Kasumi-1 (cell line): Measurements from ENCODE around the gene ZNF365.

ENCODE experiments used
- DNase-seq, 2 experiments: peaks; one replicate each; lab custom pipeline; 2025; lab: John Stamatoyannopoulos, UW

Gene ZNF365

DNA sequence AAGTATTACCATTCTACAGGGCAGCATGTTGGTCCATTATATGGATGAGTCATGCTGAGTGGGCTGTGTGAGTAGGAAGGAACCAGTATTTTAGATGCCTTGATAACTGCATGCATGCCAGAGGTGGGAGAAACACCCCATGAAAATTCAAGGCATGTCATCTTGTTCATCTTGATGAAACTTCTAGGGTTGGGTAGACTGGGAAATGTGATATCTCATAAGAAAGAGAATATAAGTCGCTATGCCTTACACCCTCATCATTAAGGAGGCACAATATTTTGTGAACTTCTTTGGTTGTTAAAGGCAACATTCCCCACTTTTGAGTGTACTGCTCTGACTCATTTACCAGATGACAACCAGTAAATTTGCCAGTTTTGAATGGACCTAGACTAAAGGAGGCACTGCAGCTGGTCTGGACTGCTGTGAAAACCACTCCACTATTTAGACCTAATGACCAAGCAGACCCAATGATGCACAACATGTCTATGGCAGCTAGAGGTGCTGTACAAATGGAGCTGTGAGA, 48.0 kb downstream of the ZNF365 start:
- no peak for DNase-seq

DNA sequence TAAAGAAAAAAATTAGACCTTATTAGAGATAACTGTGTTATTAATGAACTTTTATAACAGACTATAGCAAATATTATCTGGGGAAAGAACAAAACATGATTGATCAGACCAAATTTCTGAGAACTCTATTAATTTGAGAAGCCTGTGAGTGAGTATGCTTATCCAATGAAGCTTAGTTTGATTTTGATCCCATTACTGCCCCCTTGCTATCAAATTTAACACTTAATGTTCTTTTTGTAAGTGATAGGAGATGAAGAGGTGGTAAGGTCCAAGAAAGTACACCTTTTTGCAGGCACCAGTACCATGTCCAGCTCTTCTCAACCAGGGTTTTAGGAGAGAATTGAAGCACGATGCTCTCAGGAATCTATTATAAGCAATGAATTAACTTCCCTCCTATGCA, 49.9 kb downstream of the ZNF365 start:
- DNase-seq, result peak; percentile 33 to 55

DNA sequence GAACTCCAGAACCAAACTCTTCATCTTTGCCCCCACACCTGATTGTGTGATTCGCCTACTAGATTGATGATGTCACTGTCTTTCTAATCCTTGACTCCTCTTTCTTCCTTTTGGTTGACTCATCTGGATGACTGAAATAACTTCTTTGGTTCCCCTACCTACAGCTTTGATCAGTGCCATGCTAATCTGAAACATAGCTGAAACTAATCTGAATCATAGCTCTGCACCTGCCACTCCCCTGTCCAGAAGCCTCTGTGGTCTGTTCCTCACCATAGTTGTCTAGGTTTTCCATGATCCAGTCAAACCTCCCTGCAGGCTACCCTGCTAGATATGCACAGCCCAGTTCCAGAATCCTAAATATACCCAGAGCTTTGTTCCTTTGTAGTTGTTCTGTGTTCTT, 51.9 kb downstream of the ZNF365 start:
- no peak for DNase-seq

DNA sequence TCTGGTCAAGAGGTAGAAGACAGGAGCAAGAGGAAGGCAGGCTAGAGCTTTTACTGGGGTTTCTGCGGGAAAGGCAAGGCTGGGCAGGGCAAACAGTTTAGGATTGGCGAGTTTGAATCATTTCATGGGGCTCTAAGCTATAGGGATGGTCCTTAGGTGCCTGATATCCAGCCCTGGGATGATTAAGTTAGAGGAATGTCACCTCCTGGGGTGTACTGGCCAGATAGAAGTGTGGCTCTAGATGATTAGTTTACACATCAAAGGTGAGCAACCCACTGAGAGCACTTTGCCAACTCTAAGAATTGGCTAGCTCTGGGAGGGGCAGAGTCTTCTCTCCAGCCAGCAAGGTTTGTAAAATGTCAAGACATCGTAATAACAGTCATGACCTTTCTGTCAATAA, 52.4 kb downstream of the ZNF365 start:
- no peak for DNase-seq

DNA sequence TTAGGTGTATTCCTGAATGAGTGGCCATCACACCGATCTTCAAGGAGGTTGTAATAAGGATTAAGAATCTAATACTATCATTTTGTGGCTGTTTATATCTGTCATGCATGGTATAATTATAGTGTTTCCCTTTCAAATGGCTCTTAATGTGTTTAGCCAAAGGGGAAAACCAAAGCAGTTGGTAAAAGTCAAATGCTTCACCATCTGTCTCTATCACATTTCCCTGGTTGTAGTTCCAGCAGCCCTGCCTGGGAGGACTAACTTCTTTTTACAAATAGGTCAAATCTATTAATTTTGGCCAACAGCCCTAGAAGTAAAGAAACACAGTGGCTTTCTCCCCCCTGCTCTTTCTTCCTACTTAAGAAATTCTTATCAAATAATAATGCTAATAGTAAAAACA, 56.7 kb downstream of the ZNF365 start:
- DNase-seq, result no peak

DNA sequence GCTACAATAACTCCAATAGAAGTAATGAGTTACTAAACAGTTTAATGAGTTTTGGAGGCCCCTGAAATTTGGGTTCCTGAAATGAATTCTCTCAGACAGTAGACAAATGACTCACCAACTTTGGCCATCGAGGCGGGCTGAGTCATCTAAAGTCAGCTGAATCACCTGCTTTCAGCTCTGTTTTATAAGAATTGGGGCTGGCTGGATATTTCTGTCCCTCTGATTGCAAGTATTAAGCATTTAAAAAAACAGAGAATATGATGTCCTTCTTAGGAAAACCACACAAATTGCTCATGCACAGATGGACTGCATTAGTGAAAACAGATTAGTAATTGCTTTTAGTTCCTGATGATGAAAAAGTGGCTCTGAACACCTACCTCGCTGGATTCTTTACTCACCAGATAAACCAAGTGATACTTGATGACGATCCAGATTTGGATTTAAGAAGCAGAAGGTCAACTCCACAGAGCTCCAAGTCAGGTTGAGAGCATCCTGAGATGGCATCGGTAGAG, 59.1 kb downstream of the ZNF365 start:
- peak; percentile 12 to 26 for DNase-seq

DNA sequence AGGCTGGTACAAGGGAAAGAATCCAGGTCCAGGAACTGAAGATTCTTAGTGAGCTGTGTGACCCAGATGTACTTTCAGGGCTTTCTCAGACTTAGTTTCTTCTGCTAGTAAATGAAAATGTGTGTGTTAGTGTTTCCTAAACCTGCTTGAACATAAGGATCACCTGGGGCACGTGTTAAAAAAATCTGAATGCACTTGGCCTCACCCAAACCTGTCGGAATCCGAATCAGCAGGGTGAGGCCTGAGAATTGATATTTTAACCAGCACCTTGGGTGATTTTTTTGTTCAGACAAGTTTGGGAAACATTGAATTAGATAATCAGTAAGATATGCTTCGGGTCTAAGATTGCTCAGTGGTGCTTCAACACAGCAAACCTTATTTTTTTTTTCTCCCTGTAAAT, 59.7 kb downstream of the ZNF365 start:
- DNase-seq, result no peak

DNA sequence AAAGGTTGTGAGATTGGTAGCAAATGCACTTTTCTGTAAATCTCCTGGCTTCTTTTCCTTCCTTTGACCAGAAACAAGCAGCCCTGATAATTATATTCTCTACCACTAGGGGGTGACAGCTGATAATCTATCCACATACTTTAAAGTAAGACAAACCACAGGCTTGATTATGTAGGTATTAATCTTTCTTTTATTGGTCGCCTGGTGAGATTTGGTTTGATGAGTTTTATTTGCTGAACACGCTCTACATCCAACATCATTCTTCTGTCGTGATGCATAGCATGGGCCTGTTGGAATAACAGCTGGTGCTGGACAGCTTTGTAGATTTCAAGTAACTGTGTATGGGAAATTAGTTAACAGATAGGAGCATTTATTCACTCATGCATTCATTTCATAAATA, 63.5 kb downstream of the ZNF365 start:
- peak; percentile 79 to 87 for DNase-seq

DNA sequence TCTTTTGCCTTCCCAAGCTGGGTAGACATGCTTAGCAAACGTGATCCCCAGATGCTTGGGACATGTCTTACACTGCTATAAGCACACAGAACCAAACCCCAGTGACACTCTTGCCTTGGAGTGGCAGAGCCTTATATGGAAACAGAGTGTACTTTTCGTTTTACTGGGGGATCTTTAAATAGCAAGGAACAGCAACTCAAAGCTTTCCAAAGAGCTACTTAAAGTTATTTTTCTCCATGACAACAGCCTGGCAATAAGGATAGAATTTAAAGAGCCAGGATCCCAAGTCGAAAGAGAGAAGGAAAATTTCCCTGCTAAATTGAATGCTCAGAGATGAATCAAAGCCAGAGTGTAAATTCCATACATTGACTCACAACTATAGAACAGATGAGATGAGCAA, 67.8 kb downstream of the ZNF365 start:
- no peak for DNase-seq

DNA sequence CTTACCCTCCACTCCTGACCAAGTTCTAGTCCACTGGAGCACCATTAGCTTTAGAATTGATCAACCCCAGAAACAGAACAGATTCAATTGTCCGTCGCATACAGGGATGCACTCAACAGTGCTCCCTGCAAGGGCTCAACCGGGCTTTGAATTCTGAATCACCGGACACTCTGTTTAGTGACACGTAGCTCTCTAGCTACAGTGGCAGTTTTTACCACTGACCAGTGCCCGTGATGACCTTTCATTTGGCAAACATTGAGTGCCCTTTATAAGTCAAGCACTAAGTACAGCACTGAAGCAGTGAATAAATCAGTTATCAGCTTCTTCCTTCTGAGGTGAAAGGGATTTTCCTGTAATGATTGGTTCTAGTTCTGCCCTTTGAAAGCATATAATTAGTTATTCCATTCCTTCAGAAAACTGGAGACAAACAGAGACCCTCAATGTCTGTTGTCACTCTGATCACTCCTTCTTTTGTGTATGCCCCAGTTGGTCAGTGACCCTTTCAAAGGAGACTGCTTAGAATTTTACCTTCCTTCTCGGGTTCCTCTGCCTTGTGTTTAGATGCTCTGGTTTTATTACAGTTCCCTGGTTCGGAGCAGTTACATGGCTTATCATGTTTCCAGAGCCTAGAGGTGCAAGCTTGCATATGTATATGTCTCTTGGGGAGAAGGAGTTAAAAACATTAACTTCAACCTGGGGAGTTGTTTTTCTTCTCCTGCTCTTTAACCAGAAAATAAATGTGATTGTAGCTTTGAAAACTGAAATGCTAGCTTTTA, 68.9 kb downstream of the ZNF365 start:
- no peak for DNase-seq

DNA sequence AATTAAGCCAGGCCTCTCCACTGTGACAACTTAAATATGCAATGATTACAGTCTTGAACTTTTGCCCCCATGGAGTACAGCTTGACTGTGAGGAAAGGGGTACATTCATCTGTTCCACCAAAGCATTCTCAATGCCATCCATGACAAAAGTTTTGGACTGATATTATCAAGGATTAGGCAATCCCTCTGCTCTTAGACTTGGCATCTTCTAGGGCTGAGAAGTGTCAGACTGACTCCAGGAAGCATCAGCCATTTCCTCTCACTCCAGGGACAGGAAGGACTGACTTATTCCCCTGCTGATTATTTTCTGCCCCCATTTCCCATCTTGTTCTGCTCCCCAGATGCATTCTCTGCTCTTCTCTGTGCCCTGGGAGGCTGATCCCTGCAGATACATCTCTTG, 69.7 kb downstream of the ZNF365 start:
- DNase-seq, result peak; percentile 24 to 47

DNA sequence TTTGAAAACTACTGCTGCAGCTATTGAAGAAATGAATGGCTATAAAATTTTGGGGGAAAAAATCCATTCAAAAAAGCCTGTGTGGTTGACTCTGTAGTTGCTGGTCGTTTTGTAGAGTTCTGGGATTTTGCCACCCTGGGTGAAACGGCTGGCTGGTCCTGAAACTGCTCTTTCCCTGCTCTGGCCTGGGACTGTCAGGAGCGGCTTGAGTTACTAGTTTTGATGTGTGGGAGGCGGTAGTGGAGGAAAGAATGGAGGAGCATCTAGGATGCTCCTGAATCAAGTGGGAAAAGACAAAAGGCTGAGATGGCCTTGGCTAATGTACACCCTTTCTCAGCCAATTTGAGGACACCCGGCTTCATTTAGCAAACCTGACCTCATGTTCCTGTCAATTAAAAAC, 72.5 kb downstream of the ZNF365 start:
- no peak for DNase-seq

DNA sequence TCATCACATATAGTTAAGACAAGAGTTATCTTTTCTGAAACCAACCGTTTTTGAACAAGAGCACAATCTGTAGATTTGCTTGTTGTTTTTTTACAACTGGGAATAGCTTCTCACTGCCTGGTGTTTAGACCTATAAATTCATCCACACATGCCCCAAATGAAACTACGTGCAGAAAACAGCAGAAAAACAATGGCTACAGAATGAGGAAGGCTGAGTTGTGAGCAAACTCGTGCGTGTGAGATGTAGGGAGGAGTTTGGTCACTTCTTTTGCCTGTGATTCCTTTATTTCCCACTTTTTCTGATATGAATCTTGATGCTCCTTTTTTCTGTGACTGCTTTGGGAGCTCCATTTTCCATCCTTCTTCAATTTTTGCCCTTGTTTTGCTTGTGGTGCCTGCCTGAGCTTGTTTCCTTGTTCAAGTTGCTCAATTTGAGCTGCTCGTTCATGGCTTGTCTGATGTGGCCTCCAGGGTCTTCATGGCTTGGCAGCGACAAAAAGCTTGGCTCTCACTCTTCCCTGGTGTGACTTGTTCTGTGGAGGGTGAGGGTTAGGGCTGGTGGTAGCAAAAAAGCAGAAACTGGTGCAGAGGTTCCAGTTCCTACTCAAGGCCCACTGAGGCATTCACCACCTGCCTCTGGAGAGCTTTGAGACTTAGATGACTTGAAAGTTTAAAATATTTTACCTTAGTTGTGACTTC, 76.9 kb downstream of the ZNF365 start:
- no peak for DNase-seq

DNA sequence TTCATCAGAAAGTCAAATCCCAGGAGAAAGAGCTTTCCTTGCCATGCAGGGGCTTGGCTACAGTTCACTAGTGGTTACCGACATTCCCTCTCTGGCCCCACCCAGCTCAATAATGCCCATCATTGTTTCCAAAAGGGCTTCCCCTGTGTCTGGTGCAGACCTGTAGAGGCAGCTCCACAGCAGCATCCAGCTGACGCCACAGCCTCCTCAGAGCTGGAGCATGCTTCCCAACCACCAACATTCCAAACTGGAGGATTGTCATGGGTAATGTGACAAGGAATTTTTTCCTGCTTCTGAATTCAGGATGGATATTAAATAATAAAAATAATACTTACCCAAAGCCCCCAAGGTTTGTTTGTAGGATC, 77.4 kb downstream of the ZNF365 start:
- DNase-seq, result no peak
